Effector memory CD4-positive, alpha-beta T cell (primary cell): ENCODE measurements around the gene TAS1R3.

Source experiments
- DNase-seq, 3 donors: peaks; one replicate each; pipeline ENCODE4 v3.0.0-alpha.2; 2020
- H3K27ac ChIP-seq: 2 replicates; pipeline ENCODE4 v1.7.0; 2013; ENCODE audit warnings: mild to moderate bottlenecking, low read length, moderate library complexity; ENCODE audit not compliant: insufficient read depth, poor library complexity, severe bottlenecking
- H3K27me3 ChIP-seq: replicated peaks from 2 replicates; pipeline ENCODE4 v1.7.0; 2013; ENCODE audit warnings: mild to moderate bottlenecking, low read length; ENCODE audit not compliant: insufficient read depth, control insufficient read depth, poor library complexity, severe bottlenecking
- H3K36me3 ChIP-seq: 2 replicates; pipeline ENCODE4 v1.7.0; 2013; ENCODE audit warnings: mild to moderate bottlenecking, low read length, moderate library complexity; ENCODE audit not compliant: control insufficient read depth, insufficient read depth
- H3K4me1 ChIP-seq: 2 replicates; pipeline ENCODE4 v1.7.0; 2013; ENCODE audit warnings: low read length, mild to moderate bottlenecking; ENCODE audit not compliant: control insufficient read depth, insufficient read depth, poor library complexity, severe bottlenecking
- H3K4me3 ChIP-seq: 2 replicates; pipeline ENCODE4 v1.7.0; 2013; ENCODE audit warnings: low read length, low read depth, mild to moderate bottlenecking; ENCODE audit not compliant: insufficient read depth, poor library complexity, severe bottlenecking
- H3K9me3 ChIP-seq: 2 replicates; pipeline ENCODE4 v1.7.0; 2013; ENCODE audit warnings: mild to moderate bottlenecking, low read length, moderate library complexity; ENCODE audit not compliant: control insufficient read depth

TAS1R3 gene

GRCh38 chr1:1332774-1333480, 1.8 kb downstream of the TAS1R3 start:
- no peak for DNase-seq
- Histone ChIP-seq H3K36me3 (peaks cover 10% of the 10 kb centered on the region), H3K27me3 (no peaks in the 10 kb centered on the region), H3K9me3 (no peaks in the 10 kb centered on the region), H3K4me3 (no peak overlapping the region), H3K27ac (no peak overlapping the region), H3K4me1 (peaks cover 3% of the 10 kb centered on the region)

DNA sequence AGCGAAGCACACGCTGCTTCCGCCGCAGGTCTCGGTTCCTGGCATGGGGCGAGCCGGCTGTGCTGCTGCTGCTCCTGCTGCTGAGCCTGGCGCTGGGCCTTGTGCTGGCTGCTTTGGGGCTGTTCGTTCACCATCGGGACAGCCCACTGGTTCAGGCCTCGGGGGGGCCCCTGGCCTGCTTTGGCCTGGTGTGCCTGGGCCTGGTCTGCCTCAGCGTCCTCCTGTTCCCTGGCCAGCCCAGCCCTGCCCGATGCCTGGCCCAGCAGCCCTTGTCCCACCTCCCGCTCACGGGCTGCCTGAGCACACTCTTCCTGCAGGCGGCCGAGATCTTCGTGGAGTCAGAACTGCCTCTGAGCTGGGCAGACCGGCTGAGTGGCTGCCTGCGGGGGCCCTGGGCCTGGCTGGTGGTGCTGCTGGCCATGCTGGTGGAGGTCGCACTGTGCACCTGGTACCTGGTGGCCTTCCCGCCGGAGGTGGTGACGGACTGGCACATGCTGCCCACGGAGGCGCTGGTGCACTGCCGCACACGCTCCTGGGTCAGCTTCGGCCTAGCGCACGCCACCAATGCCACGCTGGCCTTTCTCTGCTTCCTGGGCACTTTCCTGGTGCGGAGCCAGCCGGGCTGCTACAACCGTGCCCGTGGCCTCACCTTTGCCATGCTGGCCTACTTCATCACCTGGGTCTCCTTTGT, 2.6 kb downstream of the TAS1R3 start:
- Histone ChIP-seq H3K27me3 (no peaks in the 10 kb centered on the region), H3K4me1 (peaks cover 3% of the 10 kb centered on the region), H3K4me3 (no peak overlapping the region), H3K36me3 (peaks cover 3% of the 10 kb centered on the region), H3K27ac (no peak overlapping the region), H3K9me3 (no peaks in the 10 kb centered on the region)
- no peak for DNase-seq

GRCh38 chr1:1334835-1335234, 3.8 kb downstream of the TAS1R3 start:
- peaks cover 3% of the 10 kb centered on the region for H3K4me1 ChIP-seq
- no peak overlapping the region for H3K27ac ChIP-seq
- no peak overlapping the region for H3K4me3 ChIP-seq
- no peaks in the 10 kb centered on the region for H3K27me3 ChIP-seq
- peaks cover 7% of the 10 kb centered on the region for H3K36me3 ChIP-seq
- no peak for DNase-seq
- H3K9me3 ChIP-seq, result no peaks in the 10 kb centered on the region

GRCh38 chr1:1335283-1335682, 4.2 kb downstream of the TAS1R3 start:
- no peak overlapping the region for H3K4me3 ChIP-seq

GRCh38 chr1:1335792-1336248, 4.7 kb downstream of the TAS1R3 start:
- no peaks in the 10 kb centered on the region for H3K27me3 ChIP-seq
- no peak overlapping the region for H3K4me3 ChIP-seq
- H3K27ac ChIP-seq, result no peak overlapping the region
- H3K9me3 ChIP-seq, result no peaks in the 10 kb centered on the region
- peaks cover 11% of the 10 kb centered on the region for H3K36me3 ChIP-seq
- DNase-seq, result no peak
- H3K4me1 ChIP-seq, result peaks cover 3% of the 10 kb centered on the region

More at GRCh38 chr1:1335283-1335682, 4.2 kb downstream of the TAS1R3 start:
- H3K4me1 ChIP-seq, result peaks cover 3% of the 10 kb centered on the region
- no peak for DNase-seq
- no peak overlapping the region for H3K27ac ChIP-seq
- no peaks in the 10 kb centered on the region for H3K9me3 ChIP-seq
- no peaks in the 10 kb centered on the region for H3K27me3 ChIP-seq
- H3K36me3 ChIP-seq, result peaks cover 11% of the 10 kb centered on the region

GRCh38 chr1:1336446-1336845, 5.4 kb downstream of the TAS1R3 start:
- Histone ChIP-seq H3K4me3 (no peak overlapping the region), H3K4me1 (no peaks in the 10 kb centered on the region), H3K9me3 (no peaks in the 10 kb centered on the region), H3K27ac (no peak overlapping the region), H3K27me3 (no peaks in the 10 kb centered on the region), H3K36me3 (peaks cover 11% of the 10 kb centered on the region)
- no peak for DNase-seq

GRCh38 chr1:1336931-1337792, 6.1 kb downstream of the TAS1R3 start:
- Histone ChIP-seq H3K4me3 (no peak overlapping the region), H3K27ac (no peak overlapping the region), H3K27me3 (no peaks in the 10 kb centered on the region), H3K36me3 (peaks cover 11% of the 10 kb centered on the region), H3K9me3 (no peaks in the 10 kb centered on the region), H3K4me1 (no peaks in the 10 kb centered on the region)
- no peak for DNase-seq

DNA sequence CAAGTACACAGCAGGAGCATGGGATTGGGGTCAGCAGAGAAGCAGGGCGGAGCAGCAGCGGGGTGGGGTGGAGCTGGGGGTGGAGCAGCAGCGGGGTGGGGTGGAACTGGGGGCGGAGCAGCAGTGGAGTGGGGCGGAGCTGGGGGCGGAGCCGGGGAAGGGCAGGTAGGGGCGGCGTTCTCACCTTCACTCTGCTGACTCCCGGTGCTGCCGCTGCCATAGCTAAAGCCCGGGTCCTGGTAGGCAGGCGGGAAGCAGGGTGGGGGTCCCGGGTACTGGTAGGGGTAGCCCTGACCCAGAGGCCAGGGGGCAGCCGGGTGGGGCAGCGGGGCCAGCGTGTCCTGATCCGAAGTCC, 6.7 kb downstream of the TAS1R3 start:
- DNase-seq, result peak in 1 of 3 donors; percentile 9
- Histone ChIP-seq H3K4me1 (no peaks in the 10 kb centered on the region), H3K36me3 (peaks cover 11% of the 10 kb centered on the region), H3K27ac (no peak overlapping the region), H3K4me3 (no peak overlapping the region), H3K9me3 (no peaks in the 10 kb centered on the region), H3K27me3 (no peaks in the 10 kb centered on the region)

GRCh38 chr1:1338278-1338677, 7.2 kb downstream of the TAS1R3 start:
- Histone ChIP-seq H3K9me3 (no peaks in the 10 kb centered on the region), H3K36me3 (peaks cover 11% of the 10 kb centered on the region), H3K27me3 (no peaks in the 10 kb centered on the region), H3K4me3 (no peak overlapping the region), H3K27ac (no peak overlapping the region), H3K4me1 (no peaks in the 10 kb centered on the region)
- no peak for DNase-seq

DNA sequence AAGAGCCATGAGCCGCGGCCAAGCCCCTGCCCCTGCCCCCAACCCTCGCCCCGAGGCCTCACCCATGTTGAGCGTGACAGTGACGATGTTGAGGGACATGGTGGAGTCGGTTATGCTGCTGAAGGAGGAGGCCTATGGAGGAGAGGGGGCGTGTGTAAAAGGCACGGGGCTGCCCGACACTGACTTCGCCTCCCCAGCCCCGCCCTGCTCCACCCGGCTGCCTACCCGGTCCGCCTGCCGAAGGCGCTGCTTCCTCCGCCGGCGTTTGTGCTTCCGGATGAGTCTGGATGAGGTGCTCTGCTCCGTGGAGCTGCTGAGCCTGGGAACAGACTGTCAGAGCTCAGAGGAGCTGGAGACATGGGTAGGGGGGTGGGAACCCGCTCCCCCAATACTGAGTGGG, 9.1 kb downstream of the TAS1R3 start:
- Histone ChIP-seq H3K4me1 (no peaks in the 10 kb centered on the region), H3K27me3 (no peaks in the 10 kb centered on the region), H3K9me3 (no peaks in the 10 kb centered on the region), H3K27ac (no peak overlapping the region), H3K4me3 (no peak overlapping the region), H3K36me3 (peaks cover 11% of the 10 kb centered on the region)
- no peak for DNase-seq
